A549 treated with Hydrocortisone at 1 μM for 4 hours (cell line): Measurements from ENCODE around the gene IQCB1. TPM values are rescaled to one million over a fixed set of nuclear protein-coding genes. Genes with fewer than 3 reads are reported as not detected.

Experiments used
- total RNA-seq: library from RNA; stranded (reverse); fragments of 200-300 nt; extraction: Qiagen RNA extraction; gene quantifications from 5 replicates; pipeline ENCODE4 v1.2.3, GENCODE V29; 2022

The IQCB1 gene
- 9.9 to 11.8 TPM (median 10.2 TPM) in 5 replicates for total RNA-seq

GRCh38 chr3:121834671-121835464 lies at the start of gene IQCB1, which contains the start of gene EAF2:
Gene IQCB1, minus strand, starts transcription at chr3:121835060. Its CDS starts 6,100 bp downstream, at chr3:121828960.
Gene EAF2, plus strand, starts transcription at chr3:121835209. Its CDS starts 77 bp downstream, at chr3:121835286.

GRCh38 chr3:121749276-121750086 lies 85.4 kb downstream of the IQCB1 start, which contains the start of gene GOLGB1:
Gene GOLGB1, minus strand, starts transcription at chr3:121749741. Its CDS starts 18,770 bp downstream, at chr3:121730971.

Other genes with a start within 250 kb of the IQCB1 start
- not detected in 5 replicates for gene FBXO40, start 241.7 kb downstream of the IQCB1 start, total RNA-seq
- 0.07 to 0.16 TPM (median 0.11 TPM) in 4 of 5 replicates, not detected in the other for gene HCLS1, start 174.2 kb downstream of the IQCB1 start, total RNA-seq
- gene GOLGB1, start 85.3 kb downstream of the IQCB1 start, total RNA-seq, result 13.6 to 19.9 TPM (median 15.5 TPM) in 5 replicates
- gene EAF2, start 149 bp upstream of the IQCB1 start, total RNA-seq, result 1.6 to 2.4 TPM (median 2.1 TPM) in 5 replicates
- 0.12 to 0.33 TPM (median 0.16 TPM) in 5 replicates for gene SLC15A2, start 59.3 kb upstream of the IQCB1 start, total RNA-seq
- gene ILDR1, start 187.2 kb upstream of the IQCB1 start, total RNA-seq, result not detected in 5 replicates
- gene CD86, start 220.3 kb upstream of the IQCB1 start, total RNA-seq, result 0.05 TPM in 1 of 5 replicates, not detected in the others